Measurements from ENCODE around the gene LSAMP. TPM values are rescaled to one million over a fixed set of nuclear protein-coding genes. Genes with fewer than 3 reads are reported as not detected.

LSAMP gene
- total RNA-seq, 1 experiment from 2014 or later = 10.1 TPM

GRCh38 chr3:116154389-116154788 is 290.9 kb downstream of the LSAMP start:
- intact Hi-C loops (cut with micrococcal nuclease; ENCODE audit: unreplicated experiment) = no loop called here
- POLR2A ChIA-PET (ENCODE audit: low non-redundant PET) = no interaction called here
- no peak for TF ChIP-seq EZH2 (IDR thresholded peaks at IDR 0.05; ENCODE audit: borderline replicate concordance, low read depth, low read length, poor library complexity, severe bottlenecking)
- TF ChIP-seq, protein P1, sequence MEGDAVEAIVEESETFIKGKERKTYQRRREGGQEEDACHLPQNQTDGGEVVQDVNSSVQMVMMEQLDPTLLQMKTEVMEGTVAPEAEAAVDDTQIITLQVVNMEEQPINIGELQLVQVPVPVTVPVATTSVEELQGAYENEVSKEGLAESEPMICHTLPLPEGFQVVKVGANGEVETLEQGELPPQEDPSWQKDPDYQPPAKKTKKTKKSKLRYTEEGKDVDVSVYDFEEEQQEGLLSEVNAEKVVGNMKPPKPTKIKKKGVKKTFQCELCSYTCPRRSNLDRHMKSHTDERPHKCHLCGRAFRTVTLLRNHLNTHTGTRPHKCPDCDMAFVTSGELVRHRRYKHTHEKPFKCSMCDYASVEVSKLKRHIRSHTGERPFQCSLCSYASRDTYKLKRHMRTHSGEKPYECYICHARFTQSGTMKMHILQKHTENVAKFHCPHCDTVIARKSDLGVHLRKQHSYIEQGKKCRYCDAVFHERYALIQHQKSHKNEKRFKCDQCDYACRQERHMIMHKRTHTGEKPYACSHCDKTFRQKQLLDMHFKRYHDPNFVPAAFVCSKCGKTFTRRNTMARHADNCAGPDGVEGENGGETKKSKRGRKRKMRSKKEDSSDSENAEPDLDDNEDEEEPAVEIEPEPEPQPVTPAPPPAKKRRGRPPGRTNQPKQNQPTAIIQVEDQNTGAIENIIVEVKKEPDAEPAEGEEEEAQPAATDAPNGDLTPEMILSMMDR (conservative IDR thresholded peaks at IDR 0.05; ENCODE audit: low read depth, low read length) = no peak
- peaks cover 26% of the 10 kb centered on the region for H3K4me1 ChIP-seq (ENCODE audit: insufficient read depth, low read length, poor library complexity, severe bottlenecking)
- H3K4me3 ChIP-seq (ENCODE audit: low read depth, low read length, poor library complexity, severe bottlenecking) = no peak overlapping the region
- H3K27me3 ChIP-seq (replicated peaks; ENCODE audit: insufficient read depth, low read depth, low read length, poor library complexity) = no peaks in the 10 kb centered on the region
- H3K27ac ChIP-seq (ENCODE audit: low read depth, low read length, poor library complexity, severe bottlenecking) = no peak overlapping the region
- no peaks in the 10 kb centered on the region for H3K9me3 ChIP-seq (ENCODE audit: low read depth, low read length, poor library complexity, severe bottlenecking)
- H3K36me3 ChIP-seq (ENCODE audit: insufficient read depth, low read length, poor library complexity, severe bottlenecking) = no peaks in the 10 kb centered on the region
- DNase-seq (ENCODE audit: low spot score) = no peak
- BruUV-seq (replicated peaks) = no TSS peak
- CTCF ChIA-PET = no interaction called here

GRCh38 chr3:116153174-116153573 is 292.1 kb downstream of the LSAMP start:
- H3K9me3 ChIP-seq (ENCODE audit: low read depth, low read length, poor library complexity, severe bottlenecking) = no peaks in the 10 kb centered on the region
- H3K4me3 ChIP-seq (ENCODE audit: low read depth, low read length, poor library complexity, severe bottlenecking) = no peak overlapping the region

DNA sequence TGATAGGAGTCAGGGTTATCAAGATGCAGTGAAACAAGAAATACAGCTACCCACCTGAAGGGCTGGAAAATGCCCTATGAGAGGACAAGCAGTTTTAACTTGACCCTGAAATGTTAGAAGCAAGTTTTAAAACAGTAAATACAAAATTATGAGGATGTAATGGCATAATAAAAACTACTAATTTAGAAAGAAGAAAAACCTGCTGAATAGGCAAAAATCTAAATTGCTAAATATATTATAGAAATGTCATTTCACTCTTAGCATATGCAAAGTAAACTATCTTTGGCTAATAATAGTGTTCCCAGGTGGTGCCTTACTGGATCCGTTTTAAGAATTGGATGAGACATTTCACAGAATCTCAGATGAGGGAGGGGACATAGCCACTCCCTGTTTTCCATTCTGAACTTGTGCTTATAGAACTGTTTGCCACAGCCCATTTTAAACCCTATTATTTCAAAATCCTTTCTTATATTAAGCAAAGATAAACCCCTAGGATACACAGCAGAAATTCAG is 294.6 kb downstream of the LSAMP start:
- Histone ChIP-seq H3K36me3 (ENCODE audit: insufficient read depth, low read length, poor library complexity, severe bottlenecking) (no peaks in the 10 kb centered on the region), H3K27ac (ENCODE audit: low read depth, low read length, poor library complexity, severe bottlenecking) (no peak overlapping the region), H3K4me1 (ENCODE audit: insufficient read depth, low read length, poor library complexity, severe bottlenecking) (peaks cover 35% of the 10 kb centered on the region), H3K27me3 (replicated peaks; ENCODE audit: insufficient read depth, low read depth, low read length, poor library complexity) (no peaks in the 10 kb centered on the region), H3K4me3 (ENCODE audit: low read depth, low read length, poor library complexity, severe bottlenecking) (no peak overlapping the region), H3K9me3 (ENCODE audit: low read depth, low read length, poor library complexity, severe bottlenecking) (peaks cover 4% of the 10 kb centered on the region)
- DNase-seq (ENCODE audit: low spot score) = no peak
- no TSS peak for BruUV-seq (replicated peaks)
- TF ChIP-seq, protein P1 (conservative IDR thresholded peaks at IDR 0.05; ENCODE audit: low read depth, low read length) = no peak
- no peak for TF ChIP-seq EZH2 (IDR thresholded peaks at IDR 0.05; ENCODE audit: borderline replicate concordance, low read depth, low read length, poor library complexity, severe bottlenecking)
- CTCF ChIA-PET = no interaction called here
- intact Hi-C loops (cut with micrococcal nuclease; ENCODE audit: unreplicated experiment) = no loop called here
- POLR2A ChIA-PET (ENCODE audit: low non-redundant PET) = no interaction called here

More at GRCh38 chr3:116153174-116153573, 292.1 kb downstream of the LSAMP start:
- POLR2A ChIA-PET (ENCODE audit: low non-redundant PET) = interaction anchor here (0.5 kb wide), 1 partner anchor 27 kb away, joined by 5 read pairs; no protein-coding TSS in a partner anchor
- intact Hi-C loops (cut with micrococcal nuclease; ENCODE audit: unreplicated experiment) = no loop called here
- CTCF ChIA-PET = no interaction called here
- Histone ChIP-seq H3K36me3 (ENCODE audit: insufficient read depth, low read length, poor library complexity, severe bottlenecking) (no peaks in the 10 kb centered on the region), H3K4me1 (ENCODE audit: insufficient read depth, low read length, poor library complexity, severe bottlenecking) (peaks cover 36% of the 10 kb centered on the region), H3K27ac (ENCODE audit: low read depth, low read length, poor library complexity, severe bottlenecking) (no peak overlapping the region), H3K27me3 (replicated peaks; ENCODE audit: insufficient read depth, low read depth, low read length, poor library complexity) (no peaks in the 10 kb centered on the region)
- no peak for DNase-seq (ENCODE audit: low spot score)
- TF ChIP-seq, protein P1 (conservative IDR thresholded peaks at IDR 0.05; ENCODE audit: low read depth, low read length) = no peak
- no peak for TF ChIP-seq EZH2 (IDR thresholded peaks at IDR 0.05; ENCODE audit: borderline replicate concordance, low read depth, low read length, poor library complexity, severe bottlenecking)
- no TSS peak for BruUV-seq (replicated peaks)

Data from A673 (cell line).